ENCODE results near the gene ARHGAP32.

The ARHGAP32 gene

DNA sequence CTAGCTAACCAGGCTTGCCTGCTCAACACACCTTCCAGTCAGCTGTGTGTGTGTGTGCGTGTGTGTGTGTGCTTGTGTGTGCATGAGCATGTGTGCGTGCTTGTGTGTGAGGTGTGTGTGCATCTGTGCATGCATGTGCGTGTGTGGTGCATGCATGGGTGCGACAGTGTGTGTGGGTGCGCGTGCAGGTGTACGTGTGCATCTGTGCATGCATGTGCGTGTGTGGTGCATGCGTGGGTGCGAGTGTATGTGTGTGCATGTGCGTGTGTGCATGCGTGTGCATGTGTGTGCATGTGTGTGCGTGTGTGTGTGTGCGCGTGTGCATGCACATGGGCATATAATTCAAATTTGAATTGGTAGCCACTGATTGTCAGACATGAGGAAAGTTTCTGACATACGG is 239.0 kb downstream of the ARHGAP32 start:
- no peak for DNase-seq (ENCODE audit: low read depth)

DNA sequence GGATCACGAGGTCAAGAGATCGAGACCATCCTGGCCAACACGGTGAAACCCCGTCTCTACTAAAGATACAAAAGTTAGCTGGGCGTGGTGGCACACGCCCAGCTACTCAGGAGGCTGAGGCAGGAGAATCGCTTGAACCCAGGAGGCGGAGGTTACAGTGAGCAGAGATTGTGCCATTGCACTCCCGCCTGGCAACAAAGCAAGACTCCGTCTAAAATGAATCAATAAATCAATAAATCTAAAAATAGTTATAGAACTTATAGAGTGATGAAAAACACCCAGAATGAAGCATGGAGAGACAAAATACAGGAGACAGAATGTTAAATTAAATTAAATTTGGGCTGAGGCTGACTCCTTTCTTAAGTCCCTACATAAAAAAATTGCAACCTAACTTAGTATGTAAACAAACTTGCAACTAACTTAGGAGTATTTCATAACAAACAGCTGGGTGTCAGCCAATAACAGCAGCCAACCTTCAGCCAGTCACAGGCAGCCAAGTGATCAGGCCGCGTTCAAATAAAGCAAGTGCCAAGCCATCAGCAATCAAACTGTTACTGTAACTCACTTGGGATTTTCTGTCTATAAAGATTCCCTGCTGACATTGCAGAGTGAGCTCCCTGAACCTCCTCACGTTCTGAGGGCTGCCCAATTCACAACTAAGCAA is 242.2 kb downstream of the ARHGAP32 start:
- no peak for DNase-seq (ENCODE audit: low read depth)

DNA sequence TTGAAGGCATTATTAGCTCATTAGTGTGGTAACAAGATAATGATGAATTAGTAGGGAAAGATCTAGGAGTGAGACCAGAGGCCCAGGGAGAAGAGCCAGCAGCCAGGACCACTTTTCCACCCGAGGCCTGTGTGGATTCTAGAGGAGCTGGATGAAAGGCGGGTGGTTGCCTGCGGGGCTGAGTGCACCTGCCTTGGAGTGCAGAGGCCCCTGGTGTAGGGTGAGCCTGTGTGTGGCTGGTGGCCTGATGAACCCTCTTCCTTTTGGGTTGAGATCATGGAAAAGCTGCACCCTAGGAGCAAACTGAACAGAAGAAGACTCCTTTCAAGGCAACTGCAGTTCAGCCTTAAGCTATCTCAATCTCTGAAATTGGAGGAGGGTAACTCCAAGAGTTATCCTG is 243.5 kb downstream of the ARHGAP32 start:
- DNase-seq (ENCODE audit: low read depth): no peak

DNA sequence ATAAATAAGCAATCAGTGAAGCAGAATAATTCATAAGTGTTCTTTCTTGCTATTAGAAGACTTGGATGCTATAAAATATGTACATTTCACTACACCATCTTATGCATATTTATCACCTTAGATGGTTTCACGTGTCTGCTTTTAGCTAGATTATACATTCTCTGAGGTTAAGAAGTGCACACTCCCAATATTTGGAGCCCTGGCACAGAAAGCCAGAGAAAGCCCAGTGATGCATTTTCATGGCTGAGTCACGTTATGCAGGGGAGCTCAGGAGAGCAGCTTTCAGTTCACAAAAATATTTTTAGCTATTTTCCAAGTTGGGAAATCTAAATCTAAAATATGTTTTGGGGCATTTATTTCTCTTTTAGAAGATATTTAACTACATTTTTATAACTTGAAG is 244.4 kb downstream of the ARHGAP32 start:
- DNase-seq (ENCODE audit: low read depth): no peak

DNA sequence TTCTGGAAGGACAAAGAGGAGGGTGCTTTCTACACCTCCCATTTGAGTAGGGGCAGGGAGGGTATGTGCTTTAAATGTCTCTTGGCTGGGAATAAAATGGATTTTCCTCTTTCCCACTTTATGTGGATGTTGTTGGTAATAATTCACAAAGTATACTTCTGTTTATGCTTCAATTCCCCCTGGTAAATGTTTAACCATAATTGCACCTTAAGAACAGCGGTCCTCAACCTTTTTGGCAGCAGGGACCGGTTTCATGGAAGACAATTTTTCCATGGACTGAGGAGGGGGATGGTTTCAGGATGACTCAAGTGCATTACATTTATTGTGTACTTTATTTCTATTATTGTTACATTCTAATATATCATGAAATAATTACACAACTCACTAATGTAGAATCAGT is 245.5 kb downstream of the ARHGAP32 start:
- DNase-seq (ENCODE audit: low read depth): no peak

DNA sequence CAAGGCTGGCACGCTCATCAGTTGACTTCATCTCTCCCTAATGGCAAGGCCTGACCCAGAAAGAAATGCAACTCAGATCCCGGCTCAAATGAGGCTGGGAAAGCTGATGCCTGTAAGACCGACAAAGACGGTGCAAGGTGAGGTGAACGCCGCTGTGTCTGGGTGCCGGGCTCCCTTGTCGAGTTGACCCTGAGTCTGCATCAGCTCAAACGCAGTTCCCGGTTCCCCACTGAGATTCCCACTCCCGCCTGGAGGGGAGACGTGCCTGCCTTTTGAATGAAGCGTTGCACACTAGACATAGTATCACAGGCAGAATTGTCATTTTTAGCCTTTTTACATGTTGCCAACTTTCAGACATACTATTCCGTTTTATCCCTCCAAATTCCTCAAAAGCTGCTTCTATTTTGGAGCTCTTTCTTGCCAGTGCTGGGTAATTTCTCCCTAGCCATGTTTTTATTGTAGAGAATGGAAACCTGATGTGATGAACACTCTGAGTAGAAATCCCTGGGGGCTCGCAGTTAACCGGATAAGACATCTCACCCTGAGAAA is 248.6 kb downstream of the ARHGAP32 start:
- DNase-seq (ENCODE audit: low read depth): no peak

DNA sequence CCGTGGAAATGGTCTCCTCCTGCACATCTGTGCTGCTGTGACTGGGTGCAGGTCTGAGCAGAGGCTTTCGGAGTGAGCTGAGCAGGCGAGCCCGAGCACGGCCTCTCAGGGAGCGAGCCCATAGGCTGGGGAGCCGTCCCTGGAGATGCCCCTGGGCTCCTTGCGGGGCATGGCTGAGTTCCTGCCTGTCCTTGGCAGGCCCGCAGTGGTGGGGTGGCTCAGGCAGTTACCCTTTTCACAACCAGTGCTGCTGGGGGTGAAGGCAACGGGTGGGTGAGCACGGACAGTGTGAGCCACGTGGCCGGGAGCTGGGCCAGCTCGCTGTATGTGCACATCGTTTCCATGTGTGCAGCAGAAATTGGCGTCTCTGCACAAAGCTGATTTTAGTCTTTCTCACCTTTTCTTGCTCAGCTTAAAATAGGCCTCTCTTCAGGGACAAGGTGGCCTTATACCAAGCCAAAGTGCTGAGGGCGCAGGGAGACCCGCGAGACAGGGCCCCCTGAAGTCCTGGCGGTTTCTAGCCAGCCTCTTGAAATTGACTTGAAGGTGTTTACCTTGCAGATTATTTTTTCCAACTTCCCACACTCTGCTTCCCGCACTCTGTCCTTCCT is 249.2 kb downstream of the ARHGAP32 start, which contains the start of gene TP53AIP1:
Gene TP53AIP1, minus strand, starts transcription at position 55 of the 611 bp plus-strand sequence. CDS start 5,053 bp downstream, outside the sequence.
- no peak for DNase-seq (ENCODE audit: low read depth)

DNA sequence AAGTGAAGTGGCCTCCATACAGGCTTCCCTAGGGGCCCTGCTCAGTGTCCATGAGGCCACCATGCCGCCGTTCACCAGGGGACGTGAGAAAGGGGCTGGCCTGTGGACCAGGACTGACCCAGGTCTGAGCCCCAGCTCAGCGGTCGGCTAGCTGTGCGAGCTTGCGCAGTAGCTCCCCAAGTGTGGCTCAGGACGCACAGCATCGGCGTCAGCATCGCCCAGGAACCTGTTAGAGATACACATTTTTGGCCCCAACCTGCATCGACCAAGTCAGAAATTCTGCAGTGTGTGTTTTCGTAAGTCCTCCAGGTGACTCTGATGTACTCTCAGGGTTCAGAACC is 249.9 kb downstream of the ARHGAP32 start:
- DNase-seq (ENCODE audit: low read depth): no peak

DNA sequence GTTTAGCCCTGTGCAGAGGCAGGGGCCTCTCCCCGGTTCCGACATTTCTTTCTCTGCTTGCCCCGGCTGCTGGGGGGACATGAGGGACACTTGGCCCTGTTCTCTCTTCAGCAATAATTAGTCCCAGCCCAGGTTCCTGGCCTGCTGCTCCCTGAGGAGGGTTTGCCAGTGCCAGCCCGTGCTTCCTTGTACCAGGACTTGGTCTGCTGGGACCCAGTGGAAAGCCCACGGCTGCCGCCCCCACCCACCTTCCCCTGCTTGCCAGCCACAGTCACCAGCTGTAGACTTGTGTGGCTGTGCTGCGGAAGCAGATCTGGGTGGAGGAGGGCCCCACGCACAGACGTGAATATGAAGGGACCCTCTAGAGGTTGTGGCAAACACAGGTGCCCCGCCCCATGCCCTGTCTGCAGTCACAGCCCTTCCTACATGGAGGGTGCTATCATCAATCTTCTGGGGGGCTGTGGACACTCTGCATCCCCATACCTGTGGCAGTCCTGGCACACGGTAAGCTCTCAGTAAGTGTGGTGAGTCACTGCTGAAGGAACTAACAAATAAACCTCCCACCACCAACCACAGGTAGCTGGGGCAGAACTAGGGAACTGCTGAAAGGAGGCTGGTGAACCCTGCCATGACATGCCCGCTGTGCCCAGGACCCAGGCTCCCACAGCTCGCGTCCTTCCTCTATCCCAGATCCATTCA is 250.4 kb downstream of the ARHGAP32 start:
- DNase-seq (ENCODE audit: low read depth): no peak

DNA sequence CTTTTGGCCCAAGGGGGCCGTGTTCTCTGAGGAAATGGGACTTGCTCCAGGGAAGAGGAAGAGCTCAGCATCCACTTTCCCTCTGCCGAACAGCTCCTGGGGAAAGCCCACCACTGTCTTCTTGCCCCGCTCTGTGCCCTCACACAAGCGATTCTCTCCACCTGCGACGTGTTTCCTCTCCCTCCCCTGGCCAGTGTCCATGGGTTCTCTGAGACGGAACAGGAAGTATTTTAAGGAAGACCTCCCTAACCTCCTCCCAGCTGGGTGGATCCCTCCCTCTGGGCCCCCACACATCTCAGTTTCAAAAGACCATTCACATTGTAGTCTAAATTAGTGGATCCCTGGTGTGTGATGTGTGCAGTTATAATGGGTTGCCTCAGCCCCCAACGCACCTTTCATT is 251.0 kb downstream of the ARHGAP32 start:
- no peak for DNase-seq (ENCODE audit: low read depth)

DNA sequence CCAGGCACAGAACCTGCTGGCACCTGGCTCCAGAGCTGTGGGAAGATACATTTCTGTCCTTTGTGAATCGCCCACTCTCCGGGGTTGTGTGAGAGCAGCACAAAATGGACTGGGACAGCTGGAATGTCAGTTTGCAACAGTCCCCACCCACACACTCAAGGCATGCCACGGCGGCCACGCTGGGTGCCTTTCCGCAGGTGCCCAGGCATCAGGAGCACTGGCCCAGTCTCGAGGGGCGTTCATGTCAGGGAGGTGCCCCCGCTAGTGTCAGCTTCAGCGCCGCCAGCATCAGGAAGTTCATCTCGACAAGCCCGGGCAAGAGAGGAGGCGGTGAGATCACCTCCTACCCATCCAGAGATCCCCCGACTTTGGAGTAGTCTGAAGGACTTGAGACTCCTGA is 251.5 kb downstream of the ARHGAP32 start:
- DNase-seq (ENCODE audit: low read depth): no peak

DNA sequence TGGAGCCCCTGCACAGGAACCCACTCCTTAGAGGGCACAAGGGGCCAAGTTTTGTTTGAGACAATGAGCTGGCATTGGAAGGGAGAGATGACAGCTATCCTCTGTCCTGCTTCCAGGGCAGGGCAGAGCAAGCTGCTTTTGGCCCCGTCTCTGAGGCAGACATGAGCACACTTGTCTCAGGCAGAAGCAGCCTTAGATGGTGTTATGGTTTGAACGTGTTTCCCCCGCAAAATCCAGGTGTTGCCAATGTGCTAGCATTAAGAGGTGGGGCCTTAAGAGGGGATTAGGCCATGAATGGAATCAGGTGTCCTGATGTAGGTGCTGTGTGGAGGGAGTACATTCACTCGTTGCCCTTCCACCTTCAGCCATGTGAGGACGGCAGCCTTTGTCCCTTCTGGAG is 252.0 kb downstream of the ARHGAP32 start:
- DNase-seq (ENCODE audit: low read depth): no peak

DNA sequence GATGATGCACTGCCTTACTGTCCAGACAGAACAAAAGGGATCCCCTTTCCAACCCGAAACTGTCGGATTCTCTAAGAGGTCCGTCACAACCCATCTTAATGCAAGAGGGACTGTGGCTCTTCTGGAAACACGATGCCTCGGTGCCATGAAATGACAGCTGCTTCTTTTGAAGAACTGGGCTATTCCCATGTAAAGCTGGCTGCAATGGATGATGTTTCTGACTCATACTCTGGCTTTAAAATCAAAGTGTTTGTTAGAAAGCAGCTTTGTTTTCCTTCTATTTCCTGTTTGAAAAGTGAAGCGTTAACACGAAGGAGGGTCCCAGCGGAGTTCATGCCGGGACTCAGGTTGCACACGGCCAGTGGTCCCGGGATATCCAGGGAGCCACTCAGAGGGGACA is 252.5 kb downstream of the ARHGAP32 start:
- DNase-seq (ENCODE audit: low read depth): no peak

DNA sequence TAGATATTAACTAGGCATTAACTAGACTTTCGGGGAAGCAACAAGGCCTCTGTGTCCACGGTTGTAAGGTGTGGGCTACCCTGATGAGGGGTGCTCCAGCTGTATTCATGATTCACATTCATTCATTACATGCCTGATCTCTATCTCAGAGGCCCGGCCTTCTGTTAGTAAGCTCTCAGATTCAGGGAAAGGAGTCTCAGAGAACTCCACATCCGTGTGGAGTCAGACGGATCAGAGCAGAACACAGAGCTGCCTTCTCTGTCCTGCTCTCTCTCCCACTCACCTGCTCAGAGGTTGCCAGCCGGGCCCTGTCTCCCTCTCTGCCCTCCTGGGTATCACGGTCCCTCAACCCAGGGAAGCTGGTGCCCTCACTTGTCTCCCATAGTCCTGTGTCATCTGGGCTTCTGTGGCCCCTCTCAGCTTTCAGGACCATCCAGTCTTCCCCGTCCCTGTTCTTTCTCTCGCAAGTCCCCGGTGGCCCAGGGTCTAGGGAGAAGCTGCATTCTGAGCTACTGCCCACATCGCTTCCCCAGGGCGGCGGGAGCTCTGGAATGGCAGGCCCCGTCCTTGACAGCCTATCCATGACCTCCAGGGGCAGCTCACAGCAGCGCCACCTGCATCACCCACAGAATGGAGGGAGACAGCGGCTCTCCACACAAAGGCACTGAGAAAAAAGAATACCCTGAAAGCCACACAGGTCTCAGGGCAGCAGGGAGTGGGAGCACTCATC is 253.8 kb downstream of the ARHGAP32 start:
- no peak for DNase-seq (ENCODE audit: low read depth)

DNA sequence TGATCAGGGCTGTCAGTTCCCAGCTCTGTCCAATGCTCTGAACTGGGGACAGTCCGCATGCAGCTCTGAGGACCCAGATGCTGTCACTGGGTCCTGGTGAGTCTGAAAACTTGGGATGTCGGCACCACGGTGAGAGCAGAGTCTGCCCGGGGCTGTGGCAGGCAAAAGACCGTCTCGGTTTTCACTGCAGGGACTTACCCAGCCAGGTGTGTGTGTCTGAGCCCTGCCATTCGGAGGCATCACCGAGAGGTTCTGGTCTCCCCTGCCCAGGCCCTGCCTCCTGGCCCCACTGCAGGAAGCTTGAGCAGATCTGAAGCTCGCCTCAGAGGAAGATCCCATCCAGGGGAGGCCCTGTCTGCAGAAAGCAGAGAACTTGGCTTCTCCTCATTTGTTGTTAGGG is 254.6 kb downstream of the ARHGAP32 start:
- no peak for DNase-seq (ENCODE audit: low read depth)

DNA sequence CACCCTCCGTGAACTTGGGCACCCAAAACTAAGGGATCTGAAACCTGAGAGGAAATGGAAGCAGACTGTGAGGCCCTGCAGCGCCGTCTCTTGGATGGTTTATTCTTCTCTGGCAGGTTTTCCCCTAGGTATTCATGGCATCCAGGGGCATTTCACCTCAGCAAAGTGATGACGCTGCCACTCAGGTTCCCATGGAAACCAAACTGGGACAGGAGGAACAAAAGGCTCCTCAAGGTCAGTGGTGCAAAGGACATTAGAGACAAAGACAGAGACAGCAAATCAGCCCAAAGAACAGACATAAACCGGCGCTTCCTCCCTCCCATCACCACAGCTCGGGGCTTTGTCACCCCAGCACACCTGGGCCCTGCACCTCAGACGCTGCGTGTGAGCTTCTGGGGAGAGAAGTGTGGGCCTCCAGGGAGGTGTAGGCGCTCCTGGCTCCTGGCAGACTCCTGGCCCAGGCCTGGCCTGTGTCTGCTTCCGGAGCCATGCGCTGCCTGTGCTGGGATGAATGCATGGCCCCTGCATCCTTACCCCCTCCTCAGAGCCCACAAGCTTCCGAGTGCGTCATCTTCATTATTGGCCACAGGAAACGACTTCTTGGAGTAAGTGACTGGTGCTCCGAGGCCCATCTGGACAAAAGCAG is 255.4 kb downstream of the ARHGAP32 start:
- DNase-seq (ENCODE audit: low read depth): no peak

DNA sequence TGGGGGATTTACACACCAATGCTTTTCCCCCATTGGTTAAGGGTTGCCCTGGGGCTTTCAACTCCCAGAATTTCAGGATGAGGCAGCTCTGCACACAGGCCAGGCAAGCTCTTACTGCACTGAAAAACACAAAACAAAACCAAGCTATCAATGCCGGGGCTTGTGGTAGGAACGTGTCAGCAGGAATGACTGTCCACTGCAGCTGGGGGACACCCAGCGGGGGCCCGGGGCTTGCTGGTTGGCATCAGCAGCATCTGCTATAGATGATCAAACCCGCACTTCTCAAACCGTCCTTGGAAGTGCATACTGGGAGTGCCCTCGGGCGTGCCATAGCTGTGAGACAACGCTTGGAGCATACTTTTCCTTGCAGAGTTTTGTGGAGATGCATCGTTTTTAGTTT is 257.2 kb downstream of the ARHGAP32 start:
- DNase-seq (ENCODE audit: low read depth): no peak

DNA sequence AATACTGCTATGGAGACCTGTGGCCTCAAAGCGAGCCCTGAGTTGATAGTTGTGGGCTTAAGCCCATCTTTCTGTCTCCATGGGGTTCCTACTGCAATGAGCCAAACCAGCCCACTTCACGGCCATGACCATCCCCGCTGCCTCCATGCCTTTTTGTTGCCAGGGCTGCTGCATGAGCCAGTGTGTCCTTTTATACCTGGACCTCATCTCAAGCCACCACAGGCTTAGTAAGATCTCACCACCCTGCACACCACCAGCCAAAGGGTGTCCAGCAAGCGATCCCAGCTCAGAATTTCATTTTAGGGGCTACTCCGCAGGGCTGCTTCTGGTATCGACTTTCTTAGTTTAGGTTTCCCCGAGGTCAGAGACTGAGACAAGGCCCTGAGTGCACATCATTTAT is 257.8 kb downstream of the ARHGAP32 start:
- DNase-seq (ENCODE audit: low read depth): no peak

DNA sequence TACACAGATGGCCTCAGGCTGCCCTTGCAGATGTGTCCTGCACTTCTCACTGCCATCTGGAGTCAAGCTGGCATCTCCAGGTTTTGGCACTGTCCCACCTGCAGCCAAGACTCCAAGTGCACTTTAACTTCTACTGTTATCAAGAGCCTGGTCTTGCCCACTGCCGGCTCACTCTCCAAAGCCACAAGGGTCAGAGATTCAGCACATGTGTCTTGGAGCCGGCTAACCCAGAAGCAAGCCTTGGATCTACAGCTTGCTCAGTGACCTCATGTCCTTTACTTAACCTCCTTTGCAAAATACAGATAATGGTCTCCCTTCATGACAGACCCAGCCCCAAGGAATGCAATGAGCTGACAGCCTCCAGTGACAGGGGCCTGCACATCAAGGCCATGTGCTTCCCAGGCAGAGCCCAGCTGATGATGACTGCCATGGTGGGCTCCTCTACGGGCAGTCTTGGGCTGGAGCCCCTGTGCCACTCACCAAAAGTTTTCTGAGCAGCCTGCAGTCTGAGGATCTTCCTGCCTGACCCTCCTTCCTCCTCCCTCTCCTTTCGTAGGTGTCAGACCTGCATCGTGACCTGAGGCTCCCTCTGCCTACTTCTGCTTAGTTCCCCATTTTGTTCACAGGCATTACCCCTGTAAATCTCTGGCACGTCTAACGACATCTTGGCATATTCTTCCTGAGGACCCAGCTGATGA is 258.5 kb downstream of the ARHGAP32 start:
- DNase-seq (ENCODE audit: low read depth): no peak

DNA sequence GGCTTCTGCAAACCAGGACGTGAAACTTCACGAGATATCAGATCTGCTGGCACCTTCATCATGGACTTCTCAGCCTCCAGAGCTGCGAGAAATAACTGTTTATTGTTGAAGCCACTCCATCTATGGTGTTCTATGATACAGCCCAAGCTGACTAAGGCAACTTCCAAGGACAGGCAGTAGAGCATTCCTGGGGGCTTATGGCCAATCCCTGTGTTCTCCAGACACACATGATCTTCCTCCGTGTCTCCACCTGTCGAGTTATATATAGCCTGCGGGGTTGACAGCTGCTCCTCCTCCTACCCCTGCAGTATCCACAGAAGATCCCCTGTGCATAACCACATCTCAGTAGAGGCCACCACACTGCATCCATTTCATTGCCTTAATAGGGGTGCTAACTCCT is 260.5 kb downstream of the ARHGAP32 start:
- no peak for DNase-seq (ENCODE audit: low read depth)

DNA sequence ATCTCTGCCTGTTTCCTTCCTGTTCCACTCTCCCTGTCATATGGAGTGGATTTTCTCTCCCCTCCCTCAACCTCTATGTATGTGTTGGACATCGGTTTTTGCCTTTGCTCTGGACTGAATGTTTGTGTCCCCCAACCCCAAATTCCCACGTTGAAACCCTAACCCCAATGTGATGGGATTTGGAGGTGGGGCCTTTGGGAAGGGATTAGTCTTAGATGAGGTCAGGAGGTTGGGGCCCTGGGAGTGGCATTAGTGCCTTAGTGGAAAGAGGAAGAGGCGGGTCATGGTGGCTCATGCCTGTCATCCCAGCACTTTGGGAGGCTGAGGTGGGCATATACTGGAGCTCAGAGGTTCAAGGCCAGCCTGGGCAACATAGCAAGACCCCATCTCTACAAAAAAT is 261.1 kb downstream of the ARHGAP32 start:
- DNase-seq (ENCODE audit: low read depth): no peak

Measured in EH (cell line).